ENCODE measurements around the gene BMP2K.

BMP2K gene

DNA sequence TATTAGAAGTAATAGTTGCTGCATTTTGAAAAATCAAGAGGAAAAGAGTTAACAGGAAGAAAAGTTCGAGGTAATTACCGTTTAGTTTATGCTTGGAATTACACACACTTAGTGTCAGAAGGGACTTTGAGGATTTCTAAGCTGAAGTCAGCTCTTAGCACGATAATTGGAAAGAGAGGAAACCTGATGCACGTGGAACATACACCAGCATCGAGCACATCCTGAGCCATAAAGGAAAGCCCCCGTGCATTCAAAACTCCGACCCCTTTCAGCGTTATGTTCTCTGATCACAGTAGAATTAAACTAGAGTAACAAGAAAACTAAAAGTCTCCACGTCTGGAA, 163.5 kb downstream of the BMP2K start:
- peak in 1 of 2 donors; percentile 4 for DNase-seq

DNA sequence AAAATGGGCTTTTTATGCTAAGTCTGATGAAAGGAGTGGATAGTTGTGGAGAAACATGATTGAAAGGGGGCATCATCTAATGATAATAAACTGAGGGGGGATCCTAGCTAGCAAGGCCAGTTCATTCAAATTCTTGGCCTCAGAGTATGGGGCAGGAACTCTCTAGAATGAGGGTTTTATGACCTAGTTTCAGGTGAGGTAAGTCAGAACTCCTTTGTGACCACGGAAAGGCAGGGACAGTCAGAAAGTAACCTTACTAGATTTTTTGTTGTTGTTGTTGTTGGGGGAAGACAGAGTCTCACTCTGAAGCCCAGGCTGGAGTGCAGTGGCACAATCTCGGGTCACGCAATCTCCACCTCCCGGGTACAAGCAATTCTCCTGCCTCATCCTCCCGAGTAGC, 164.6 kb downstream of the BMP2K start:
- DNase-seq = no peak

DNA sequence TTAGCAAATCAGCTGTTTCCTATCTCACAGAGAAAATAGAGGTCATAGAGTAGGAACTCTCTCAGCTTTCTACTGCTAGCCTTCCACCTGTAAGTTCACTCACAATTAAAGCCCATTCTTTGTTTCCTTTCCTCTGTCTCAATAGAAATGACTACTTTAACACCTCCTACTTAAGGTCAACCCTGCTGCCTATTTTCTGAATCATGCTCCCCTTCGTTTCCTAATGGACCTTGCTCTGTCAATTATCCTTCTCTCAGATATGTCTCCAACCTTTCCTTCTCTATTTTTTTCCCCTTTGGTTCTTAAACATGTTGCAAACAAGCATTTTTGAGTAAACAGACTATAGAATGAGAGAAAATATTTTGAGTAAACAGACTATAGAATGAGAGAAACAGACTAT, 168.2 kb downstream of the BMP2K start:
- no peak for DNase-seq

DNA sequence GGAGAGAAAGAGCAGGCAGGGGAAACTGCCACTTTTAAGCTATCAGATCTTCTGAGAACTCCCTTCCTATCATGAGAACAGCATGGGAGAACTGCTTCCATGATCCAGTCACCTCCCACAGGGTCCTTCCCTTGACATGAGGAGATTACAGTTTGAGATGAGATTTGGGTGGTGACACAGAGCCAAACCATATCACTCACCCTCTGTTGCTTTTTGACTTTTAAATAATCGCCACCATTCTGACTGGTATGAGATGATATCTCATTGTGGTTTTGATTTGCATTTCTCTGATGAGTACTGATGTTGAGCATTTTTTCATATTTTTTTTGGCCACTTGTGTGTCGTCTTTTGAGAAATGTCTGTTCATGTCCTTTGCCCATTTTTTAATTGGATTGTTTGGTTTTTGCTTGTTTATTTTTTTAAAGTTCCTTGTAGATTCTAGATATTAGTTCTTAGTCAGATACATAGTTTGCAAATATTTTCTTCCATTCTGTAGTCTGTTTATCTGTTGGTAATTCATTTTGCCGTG, 169.6 kb downstream of the BMP2K start:
- no peak for DNase-seq

DNA sequence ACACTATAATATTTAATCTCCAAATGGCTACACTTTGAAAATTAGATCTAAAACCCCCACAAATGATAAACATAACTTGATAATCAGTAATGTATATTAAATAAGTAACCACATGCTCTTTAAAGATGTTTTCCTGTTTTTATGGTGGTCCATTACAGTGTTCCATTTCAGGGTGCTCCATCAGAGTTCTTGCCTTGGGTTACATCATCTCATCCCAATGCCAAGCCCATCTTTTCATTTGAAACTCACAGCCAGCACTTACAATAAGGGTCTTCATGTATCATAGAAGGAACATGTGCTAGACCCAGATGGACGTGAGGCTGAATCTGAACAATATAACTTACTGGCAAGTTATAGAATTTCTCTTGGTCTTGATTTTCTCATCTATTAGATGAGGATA, 173.6 kb downstream of the BMP2K start:
- no peak for DNase-seq

DNA sequence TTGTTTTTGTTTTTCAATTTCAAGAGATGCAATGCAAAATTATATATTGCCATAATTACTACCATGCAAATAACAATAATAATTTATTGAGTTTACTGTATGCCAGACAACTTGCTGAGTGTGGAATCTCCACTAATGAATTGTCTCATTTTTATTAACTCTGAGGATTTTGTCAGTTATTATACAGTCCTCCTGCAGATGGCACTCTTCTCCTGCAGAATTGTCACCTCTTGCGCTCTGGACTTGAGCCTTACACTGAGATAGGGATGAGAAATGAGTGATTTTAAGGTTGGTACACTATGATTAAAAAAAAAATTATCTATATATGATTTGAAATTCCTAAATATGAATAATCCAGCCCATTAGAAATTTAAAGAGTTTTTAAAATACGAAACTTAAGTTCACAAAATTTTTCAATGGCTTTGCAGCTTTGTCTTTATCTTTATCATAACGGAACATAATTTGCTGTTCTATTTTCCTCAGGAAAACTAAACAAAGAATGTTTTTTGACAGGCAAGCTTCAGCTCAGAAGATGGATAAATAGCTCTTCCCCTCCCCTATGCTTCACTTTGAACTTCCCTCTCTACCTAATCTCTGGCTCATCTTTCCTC, 175.8 kb downstream of the BMP2K start:
- peak; percentile 24 to 72 for DNase-seq

DNA sequence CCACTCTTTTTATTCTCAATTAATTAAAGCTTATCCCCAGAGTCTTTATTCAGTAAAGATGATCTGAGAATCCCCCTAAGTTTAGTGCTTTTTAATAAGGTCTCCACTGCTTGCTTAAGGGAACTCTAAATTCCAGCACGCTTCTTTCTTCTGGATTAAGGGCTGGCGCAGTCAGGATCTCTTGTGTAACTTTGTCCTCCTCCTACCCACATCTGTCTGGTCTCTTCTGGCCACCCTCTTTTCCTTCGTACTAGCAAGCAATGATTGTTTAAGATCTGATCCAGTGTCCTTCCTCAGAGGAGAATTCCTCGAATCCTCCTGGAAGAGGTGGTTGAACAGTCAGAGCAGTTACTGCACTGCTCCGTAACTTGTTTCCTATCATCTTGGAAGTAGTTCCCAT, 177.1 kb downstream of the BMP2K start:
- no peak for DNase-seq

DNA sequence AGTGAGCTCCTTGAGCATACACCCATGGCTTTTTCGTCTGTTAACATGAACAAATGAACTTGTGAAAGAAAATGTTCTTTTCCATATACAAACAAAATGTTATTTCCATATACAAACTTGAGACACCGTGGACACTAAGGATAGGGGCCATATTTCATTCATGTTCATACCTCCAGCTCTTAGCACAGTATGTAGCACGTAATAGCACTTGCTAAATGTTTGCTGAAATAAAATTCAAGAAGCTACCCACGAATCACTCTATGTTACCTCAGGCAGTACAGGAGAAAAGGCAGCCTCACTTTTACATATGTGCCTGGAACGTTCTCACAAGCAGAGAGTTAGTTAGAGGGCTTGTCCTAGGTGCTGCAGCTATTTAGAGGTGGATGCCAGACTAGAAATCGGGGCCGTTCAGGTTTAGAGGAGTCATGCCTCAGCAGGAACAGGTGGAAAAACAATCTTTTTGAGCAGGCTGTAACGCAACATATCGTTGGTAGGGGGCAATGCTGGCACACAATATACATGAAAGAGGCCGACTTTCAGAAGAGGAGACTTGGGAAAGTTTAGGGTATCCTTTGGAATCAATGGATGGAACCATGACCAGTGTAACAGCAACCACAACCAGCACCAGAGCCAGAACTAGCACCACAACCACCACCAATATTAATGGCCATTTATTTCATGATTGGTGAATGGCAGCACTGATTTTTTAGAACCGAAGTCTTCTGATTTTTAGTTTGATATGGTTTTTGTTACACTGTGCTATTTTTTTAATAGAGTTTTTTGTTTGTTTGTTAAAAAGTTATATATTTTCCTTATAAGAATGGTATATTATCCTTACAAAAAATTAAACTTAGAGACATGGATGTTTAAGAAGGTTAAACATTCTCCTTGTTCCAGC, 177.9 kb downstream of the BMP2K start:
- no peak for DNase-seq

DNA sequence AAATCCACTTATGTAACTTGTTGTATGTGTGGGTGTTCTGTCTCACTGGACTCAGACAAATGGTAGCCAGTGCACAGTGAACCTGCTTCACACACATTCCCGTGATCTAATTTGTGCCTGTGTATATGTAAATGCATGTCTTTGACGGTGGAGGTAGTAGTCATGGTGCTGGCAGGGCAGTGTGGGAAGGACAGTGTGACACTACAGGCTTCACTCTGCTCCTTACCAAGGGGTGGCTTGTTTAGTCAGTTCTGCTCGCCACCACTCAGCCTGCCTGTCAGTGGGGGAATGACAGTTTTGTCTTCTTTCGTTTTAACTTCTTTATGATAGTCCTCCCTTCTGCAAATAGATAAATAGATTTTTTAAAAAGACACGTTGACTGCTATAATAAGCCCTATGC, 180.8 kb downstream of the BMP2K start:
- DNase-seq = no peak

DNA sequence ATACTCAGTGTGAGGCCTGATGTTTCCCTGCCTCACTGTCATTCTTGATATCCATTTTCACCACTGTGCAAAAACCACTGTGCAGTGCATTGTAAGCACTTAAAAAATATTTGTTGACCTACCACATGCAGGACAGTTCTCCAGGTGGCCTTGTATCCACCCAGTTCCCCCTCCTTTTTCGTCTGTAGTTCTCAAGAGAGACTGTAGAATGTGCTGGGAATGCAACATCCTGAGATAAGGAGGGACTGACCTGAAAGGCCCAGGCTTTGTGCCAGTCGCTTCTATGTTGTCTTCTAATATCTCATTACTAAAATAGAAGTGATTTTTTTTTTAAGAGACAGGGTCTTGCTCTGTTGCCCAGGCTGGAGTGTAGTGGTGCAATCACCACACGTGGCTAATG, 184.8 kb downstream of the BMP2K start:
- DNase-seq = no peak

Data from inflammatory macrophage treated with lipopolysaccharide for 1 hour (primary cell).